HG02970 (cell line): ENCODE results near the gene GLB1L.
"Not testable (repeated sequence)": the region's sequence is repeated elsewhere in the genome, so short reads cannot be mapped to it uniquely, and the experiment has no call there.

Experiments
- ATAC-seq: cut with Tn5 transposase; IDR thresholded peaks from one replicate; pipeline ENCODE4 v1.9.1; 2021; ENCODE audit warnings: mild to moderate bottlenecking, moderate library complexity, moderate number of reproducible peaks; ENCODE audit not compliant: unreplicated experiment, low FRiP score

Gene GLB1L

GRCh38 chr2:219245148-219245898 lies at the start of gene GLB1L, which contains the start of gene STK16:
TSS of gene GLB1L (minus strand) at chr2:219245444. CDS start at chr2:219243573, 1,871 bp downstream.
TSS of gene STK16 (plus strand) at chr2:219245479. CDS start at chr2:219246000, 521 bp downstream.
- peak; percentile 63 for ATAC-seq

- peak; percentile 82 for ATAC-seq
Observed at GRCh38 chr2:219294356-219295351, 49.4 kb upstream of the GLB1L start.

GRCh38 chr2:219293736-219294231 lies 48.5 kb upstream of the GLB1L start:
- no peak for ATAC-seq

- no peak for ATAC-seq
Observed at GRCh38 chr2:219292616-219293015, 47.4 kb upstream of the GLB1L start.

GRCh38 chr2:219291910-219292490 lies 46.8 kb upstream of the GLB1L start:
- ATAC-seq: no peak

GRCh38 chr2:219291394-219291793 lies 46.1 kb upstream of the GLB1L start:
- no peak for ATAC-seq

- no peak for ATAC-seq
Observed at GRCh38 chr2:219290381-219291171, 45.3 kb upstream of the GLB1L start.

- no peak for ATAC-seq
Observed at GRCh38 chr2:219289537-219290361, 44.5 kb upstream of the GLB1L start.

- ATAC-seq: no peak
Observed at GRCh38 chr2:219289195-219289536, 43.9 kb upstream of the GLB1L start.

- ATAC-seq: no peak
Observed at GRCh38 chr2:219287580-219288265, 42.5 kb upstream of the GLB1L start.

GRCh38 chr2:219287116-219287440 lies 41.8 kb upstream of the GLB1L start:
- not testable (repeated sequence) for ATAC-seq

- ATAC-seq: no peak
Observed at GRCh38 chr2:219286436-219287115, 41.3 kb upstream of the GLB1L start.

GRCh38 chr2:219285894-219286425 lies 40.7 kb upstream of the GLB1L start:
- ATAC-seq: no peak

- ATAC-seq: no peak
Observed at GRCh38 chr2:219285373-219285735, 40.1 kb upstream of the GLB1L start.

- no peak for ATAC-seq
Observed at GRCh38 chr2:219284501-219285372, 39.5 kb upstream of the GLB1L start.

- ATAC-seq: no peak
Observed at GRCh38 chr2:219282943-219283581, 37.8 kb upstream of the GLB1L start.
